ENCODE measurements around the gene DTD1. TPM values are rescaled to one million over a fixed set of nuclear protein-coding genes. Genes with fewer than 3 reads are reported as not detected.

Gene DTD1
- total RNA-seq, 1 experiment from 2014 or later, result 14.3 TPM

- Mint-ChIP-seq H3K9me3 (ENCODE audit: low read depth, unreplicated experiment) (no peaks in the 10 kb centered on the region), H3K4me1 (ENCODE audit: low read depth, unreplicated experiment) (no peaks in the 10 kb centered on the region), H3K27me3 (ENCODE audit: unreplicated experiment) (peaks cover 13% of the 10 kb centered on the region), H3K36me3 (ENCODE audit: insufficient read depth, unreplicated experiment) (peaks cover 6% of the 10 kb centered on the region), H3K27ac (ENCODE audit: unreplicated experiment) (no peak overlapping the region), H3K4me3 (ENCODE audit: low read depth, unreplicated experiment) (no peak overlapping the region)
- DNase-seq, result no peak
- intact Hi-C loops (cut with micrococcal nuclease; ENCODE audit: unreplicated experiment), result no loop called here
- CTCF ChIA-PET, result no interaction called here
- no TSS peak for BruUV-seq (replicated peaks)
- no peak for TF ChIP-seq CTCF (IDR thresholded peaks at IDR 0.05; ENCODE audit: unreplicated experiment)
These were observed 208.5 kb downstream of the DTD1 start for GRCh38 chr20:18796282-18796833.

DNA sequence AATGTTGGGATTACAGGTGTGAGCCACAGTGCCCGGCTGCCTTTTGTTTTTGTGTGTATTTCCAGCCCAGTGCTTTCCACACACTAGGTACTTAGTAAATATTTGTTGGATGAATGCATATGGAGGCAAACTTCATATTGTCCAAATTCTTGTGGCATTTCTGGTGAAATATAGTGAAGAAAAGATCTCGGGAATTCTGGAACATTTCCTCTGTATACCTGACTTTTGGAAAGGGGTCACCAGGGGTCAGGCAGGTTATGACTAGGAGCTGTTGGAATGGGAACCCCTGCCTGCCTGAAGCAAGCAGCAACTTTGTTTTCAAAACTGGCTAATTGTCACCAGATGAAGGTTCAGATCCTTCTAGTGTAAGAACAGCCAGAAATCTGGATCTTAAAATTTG, 213.7 kb downstream of the DTD1 start:
- Mint-ChIP-seq H3K9me3 (ENCODE audit: low read depth, unreplicated experiment) (no peaks in the 10 kb centered on the region), H3K4me3 (ENCODE audit: low read depth, unreplicated experiment) (no peak overlapping the region), H3K27me3 (ENCODE audit: unreplicated experiment) (peaks cover 13% of the 10 kb centered on the region), H3K4me1 (ENCODE audit: low read depth, unreplicated experiment) (no peaks in the 10 kb centered on the region), H3K27ac (ENCODE audit: unreplicated experiment) (no peak overlapping the region), H3K36me3 (ENCODE audit: insufficient read depth, unreplicated experiment) (no peaks in the 10 kb centered on the region)
- DNase-seq, result no peak
- intact Hi-C loops (cut with micrococcal nuclease; ENCODE audit: unreplicated experiment), result no loop called here
- CTCF ChIA-PET, result no interaction called here
- no TSS peak for BruUV-seq (replicated peaks)
- no peak for TF ChIP-seq CTCF (IDR thresholded peaks at IDR 0.05; ENCODE audit: unreplicated experiment)

DNA sequence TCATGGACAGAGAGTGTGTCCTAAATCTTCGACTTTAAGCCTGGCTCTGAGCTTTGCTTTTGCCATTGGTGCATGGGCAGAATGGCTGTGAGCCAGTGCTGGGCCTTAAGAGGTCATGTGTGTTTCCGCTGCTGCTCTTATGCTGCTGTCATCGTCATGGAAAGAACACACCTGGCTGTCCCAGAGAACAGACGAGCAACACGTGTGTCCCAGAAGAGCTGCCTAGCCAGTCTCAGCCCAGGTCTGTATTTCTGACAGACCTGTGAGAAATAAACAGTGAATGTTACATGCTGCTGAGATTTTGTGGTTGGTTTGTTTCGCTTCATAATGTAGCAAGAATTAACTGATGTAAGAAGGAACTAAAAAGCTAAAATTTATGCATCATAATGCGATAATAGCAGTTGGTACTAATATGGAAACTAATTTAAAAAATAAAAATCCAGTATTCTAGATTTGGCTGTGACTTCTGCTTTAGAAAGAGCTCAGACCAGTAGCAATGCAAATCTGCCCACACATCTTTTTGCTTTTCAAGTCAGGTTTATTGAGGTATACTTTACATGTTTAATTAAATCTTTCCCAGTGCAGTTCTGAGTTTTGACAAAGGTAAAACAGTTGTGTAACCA, 214.3 kb downstream of the DTD1 start:
- DNase-seq, result no peak
- TF ChIP-seq CTCF (IDR thresholded peaks at IDR 0.05; ENCODE audit: unreplicated experiment), result no peak
- no peaks in the 10 kb centered on the region for H3K4me1 Mint-ChIP-seq (ENCODE audit: low read depth, unreplicated experiment)
- intact Hi-C loops (cut with micrococcal nuclease; ENCODE audit: unreplicated experiment), result no loop called here
- CTCF ChIA-PET, result no interaction called here
- H3K27ac Mint-ChIP-seq (ENCODE audit: unreplicated experiment), result no peak overlapping the region
- H3K36me3 Mint-ChIP-seq (ENCODE audit: insufficient read depth, unreplicated experiment), result no peaks in the 10 kb centered on the region
- H3K9me3 Mint-ChIP-seq (ENCODE audit: low read depth, unreplicated experiment), result no peaks in the 10 kb centered on the region
- peaks cover 13% of the 10 kb centered on the region for H3K27me3 Mint-ChIP-seq (ENCODE audit: unreplicated experiment)
- BruUV-seq (replicated peaks), result no TSS peak
- no peak overlapping the region for H3K4me3 Mint-ChIP-seq (ENCODE audit: low read depth, unreplicated experiment)

DNA sequence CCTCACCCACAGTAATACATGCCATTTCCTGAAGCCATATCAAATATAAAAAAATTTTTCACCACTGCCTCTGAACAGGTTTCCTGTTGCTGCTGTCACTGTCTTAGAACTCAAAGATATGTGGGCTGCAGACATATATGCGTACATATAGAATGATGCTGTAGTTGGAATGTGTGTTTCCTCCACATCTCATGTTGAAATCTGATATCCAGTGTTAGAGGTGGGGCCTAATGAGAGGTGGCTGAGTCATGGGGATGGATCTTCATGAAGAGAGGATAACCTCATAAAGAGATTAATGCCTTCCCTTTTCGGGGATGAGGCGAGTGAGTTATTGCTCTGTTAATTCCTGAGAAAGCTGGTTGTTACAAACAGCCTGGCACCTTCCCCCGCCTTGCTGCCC, 218.0 kb downstream of the DTD1 start:
- H3K9me3 Mint-ChIP-seq (ENCODE audit: low read depth, unreplicated experiment), result no peaks in the 10 kb centered on the region
- H3K4me1 Mint-ChIP-seq (ENCODE audit: low read depth, unreplicated experiment), result no peaks in the 10 kb centered on the region
- BruUV-seq (replicated peaks), result no TSS peak
- CTCF ChIA-PET, result no interaction called here
- no peak overlapping the region for H3K27ac Mint-ChIP-seq (ENCODE audit: unreplicated experiment)
- TF ChIP-seq CTCF (IDR thresholded peaks at IDR 0.05; ENCODE audit: unreplicated experiment), result no peak
- H3K27me3 Mint-ChIP-seq (ENCODE audit: unreplicated experiment), result no peaks in the 10 kb centered on the region
- intact Hi-C loops (cut with micrococcal nuclease; ENCODE audit: unreplicated experiment), result no loop called here
- H3K36me3 Mint-ChIP-seq (ENCODE audit: insufficient read depth, unreplicated experiment), result no peaks in the 10 kb centered on the region
- H3K4me3 Mint-ChIP-seq (ENCODE audit: low read depth, unreplicated experiment), result no peak overlapping the region
- no peak for DNase-seq
